H1 (cell line): ENCODE measurements around the gene PLIN1. TPM values are rescaled to one million over a fixed set of nuclear protein-coding genes. Genes with fewer than 3 reads are reported as not detected.

ENCODE experiments used
- CTCF ChIA-PET: fragments of 300-600 bp; sonication (Branson Sonifier 250); formaldehyde crosslinking; loops from one replicate; lab custom pipeline; 2021; ENCODE audit not compliant: partially characterized antibody; lab: Charles Lee
- POLR2A ChIA-PET: fragments of 300-600 bp; sonication (Branson Sonifier 250); formaldehyde crosslinking; loops from one replicate; lab custom pipeline; 2021; ENCODE audit warnings: inconsistent platforms; ENCODE audit not compliant: partially characterized antibody; lab: Charles Lee
- DNase-seq, 2 experiments: peaks; one replicate each; pipeline versions ENCODE4 v3.0.0 to v3.0.0-alpha.2; 2010 to 2022; ENCODE audit warnings: low spot score in 2 of 2, low read depth in 1 of 2, mixed read lengths in 1 of 2
- FAIRE-seq: peaks from 2 replicates; lab custom pipeline; 2011; peaks lifted over from hg19 to GRCh38; lab: Jason Lieb, UNC
- H2AFZ ChIP-seq: 2 replicates; pipeline ENCODE4 v1.8.1; 2012; ENCODE audit warnings: low read length, inconsistent platforms
- H2AK5ac ChIP-seq: 2 replicates; pipeline ENCODE4 v1.6.1; 2013; ENCODE audit warnings: low read depth, low read length
- H2BK120ac ChIP-seq: replicated peaks from 2 replicates; pipeline ENCODE3; 2013; ENCODE audit warnings: low read depth, low read length, inconsistent platforms
- H2BK12ac ChIP-seq: 2 replicates; pipeline ENCODE4 v1.6.1; 2013; ENCODE audit warnings: low read depth, low read length
- H2BK15ac ChIP-seq: 2 replicates; pipeline ENCODE4 v1.6.1; 2013; ENCODE audit warnings: low read length
- H2BK20ac ChIP-seq: 2 replicates; pipeline ENCODE4 v1.6.1; 2013; ENCODE audit warnings: low read length
- H2BK5ac ChIP-seq: 2 replicates; pipeline ENCODE4 v1.6.1; 2013; ENCODE audit warnings: low read depth, low read length
- H3K14ac ChIP-seq: 2 replicates; pipeline ENCODE4 v1.6.1; 2013; ENCODE audit warnings: inconsistent platforms; ENCODE audit not compliant: insufficient read length
- H3K18ac ChIP-seq: 2 replicates; pipeline ENCODE4 v1.6.1; 2013; ENCODE audit warnings: low read length; ENCODE audit errors: extremely low read depth
- H3K23ac ChIP-seq: 2 replicates; pipeline ENCODE4 v1.6.1; 2013; ENCODE audit warnings: inconsistent platforms; ENCODE audit not compliant: insufficient read length
- H3K23me2 ChIP-seq: 2 replicates; pipeline ENCODE4 v1.6.1; 2013; ENCODE audit warnings: low read depth, low read length
- H3K27ac ChIP-seq: 2 replicates; pipeline ENCODE4 v1.6.1; 2011; ENCODE audit warnings: low read depth, low read length, inconsistent platforms
- H3K27me3 ChIP-seq, 4 experiments: replicated peaks in 1 of 4; 1 replicate in 1 of 4; 2 replicates in 3 of 4; pipeline versions ENCODE4 v1.6.1 to v1.8.1; 2011 to 2013; ENCODE audit warnings: low read length in 3 of 4, mild to moderate bottlenecking in 3 of 4, inconsistent platforms in 2 of 4, mixed read lengths in 2 of 4, moderate library complexity in 1 of 4; ENCODE audit not compliant: control insufficient read depth in 3 of 4, insufficient read depth in 3 of 4; ENCODE audit errors: extremely low read depth in 1 of 4
- H3K36me3 ChIP-seq, 4 experiments: 2 replicates each; pipeline versions ENCODE4 v1.6.1 to v1.8.1; 2011 to 2013; ENCODE audit warnings: mild to moderate bottlenecking in 4 of 4, low read length in 3 of 4, moderate library complexity in 2 of 4, control low read depth in 1 of 4, inconsistent platforms in 1 of 4; ENCODE audit not compliant: insufficient read depth in 4 of 4, control insufficient read depth in 2 of 4
- H3K4ac ChIP-seq: replicated peaks from 2 replicates; pipeline ENCODE3; 2013; ENCODE audit warnings: low read length, low read depth, mixed read lengths, inconsistent platforms; ENCODE audit not compliant: insufficient read length
- H3K4me1 ChIP-seq, 4 experiments: replicated peaks in 1 of 4; 1 replicate in 1 of 4; 2 replicates in 3 of 4; pipeline versions ENCODE4 v1.6.1 to v1.8.1; 2011 to 2013; ENCODE audit warnings: low read length in 3 of 4, inconsistent platforms in 2 of 4, mixed read lengths in 1 of 4; ENCODE audit not compliant: insufficient read depth in 4 of 4, control insufficient read depth in 3 of 4
- H3K4me2 ChIP-seq, 2 experiments: 2 replicates each; pipeline versions ENCODE4 v1.6.1 to v1.8.1; 2011 to 2013; ENCODE audit warnings: low read depth in 2 of 2, low read length in 2 of 2, control low read depth in 1 of 2, inconsistent platforms in 1 of 2, mild to moderate bottlenecking in 1 of 2; ENCODE audit not compliant: insufficient read depth in 1 of 2
- H3K4me3 ChIP-seq, 4 experiments: fragments of 200-600, 300-600 bp in 1 of 4; sonication (generic), shearing (Covaris generic), sonication (Bioruptor Twin) in 1 of 4; 2 replicates each; pipeline versions ENCODE4 v1.5.1 to v1.8.1; 2011 to 2016; ENCODE audit warnings: low read length in 4 of 4, low read depth in 3 of 4, control low read depth in 2 of 4, inconsistent platforms in 2 of 4, mild to moderate bottlenecking in 2 of 4, mixed read lengths in 1 of 4, moderate library complexity in 1 of 4; ENCODE audit not compliant: insufficient read depth in 2 of 4; ENCODE audit errors: extremely low read depth in 1 of 4
- H3K56ac ChIP-seq: replicated peaks from 2 replicates; pipeline ENCODE3; 2013; ENCODE audit warnings: low read depth, mild to moderate bottlenecking, mixed read lengths, low read length, inconsistent platforms; ENCODE audit not compliant: insufficient read length
- H3K79me1 ChIP-seq: 2 replicates; pipeline ENCODE4 v1.6.1; 2013; ENCODE audit warnings: low read depth, low read length, control low read depth
- H3K79me2 ChIP-seq, 2 experiments: 2 replicates each; pipeline versions ENCODE4 v1.6.1 to v1.8.1; 2012 to 2013; ENCODE audit warnings: low read length in 2 of 2, mild to moderate bottlenecking in 2 of 2, inconsistent platforms in 1 of 2; ENCODE audit not compliant: insufficient read depth in 2 of 2, control insufficient read depth in 1 of 2
- H3K9ac ChIP-seq, 4 experiments: replicated peaks in 1 of 4; 1 replicate in 1 of 4; 2 replicates in 3 of 4; pipeline versions ENCODE4 v1.6.1 to v1.8.1; 2011 to 2013; ENCODE audit warnings: low read depth in 3 of 4, low read length in 3 of 4, control low read depth in 2 of 4, mild to moderate bottlenecking in 2 of 4, moderate library complexity in 2 of 4, inconsistent platforms in 1 of 4; ENCODE audit errors: extremely low read depth in 1 of 4
- H3K9me3 ChIP-seq, 2 experiments: 2 replicates each; pipeline versions ENCODE4 v1.6.1 to v1.8.1; 2012 to 2013; ENCODE audit warnings: mild to moderate bottlenecking in 2 of 2, moderate library complexity in 2 of 2, control low read depth in 1 of 2, inconsistent platforms in 1 of 2, low read depth in 1 of 2, low read length in 1 of 2, mixed read lengths in 1 of 2; ENCODE audit not compliant: insufficient read depth in 2 of 2
- H4K20me1 ChIP-seq, 2 experiments: replicated peaks in 1 of 2; 2 replicates each; pipeline versions ENCODE3 to v1.8.1; 2011 to 2013; ENCODE audit warnings: inconsistent platforms in 2 of 2, low read length in 2 of 2, mild to moderate bottlenecking in 1 of 2; ENCODE audit not compliant: insufficient read depth in 2 of 2, control insufficient read depth in 1 of 2
- H4K5ac ChIP-seq: 2 replicates; pipeline ENCODE4 v1.6.1; 2013; ENCODE audit warnings: low read length, low read depth, mixed read lengths, inconsistent platforms; ENCODE audit not compliant: insufficient read length
- H4K8ac ChIP-seq: 2 replicates; pipeline ENCODE4 v1.8.0; 2013; ENCODE audit warnings: mild to moderate bottlenecking, moderate library complexity, low read length, inconsistent platforms; ENCODE audit not compliant: insufficient read depth; ENCODE audit errors: extremely low read depth
- H4K91ac ChIP-seq: replicated peaks from 2 replicates; pipeline ENCODE3; 2013; ENCODE audit warnings: low read length, mixed read lengths, inconsistent platforms; ENCODE audit not compliant: insufficient read length
- JUN ChIP-seq: IDR thresholded peaks from 2 replicates; pipeline ENCODE4 v1.6.1; 2011; ENCODE audit warnings: low read depth, mild to moderate bottlenecking, improper control_type of control experiment, low read length
- JUND ChIP-seq: IDR thresholded peaks from 2 replicates; pipeline ENCODE4 v1.6.1; 2011; ENCODE audit warnings: mild to moderate bottlenecking, improper control_type of control experiment, low read length
- KDM4A ChIP-seq: IDR thresholded peaks from one replicate; pipeline ENCODE4 v1.7.1; 2012; ENCODE audit warnings: low read depth, mild to moderate bottlenecking, moderate library complexity, low read length, inconsistent platforms; ENCODE audit not compliant: severe bottlenecking
- KDM5A ChIP-seq: fragments of 200-600 bp; IDR thresholded peaks from 2 replicates; pipeline ENCODE4 v1.7.1; 2012; ENCODE audit warnings: mild to moderate bottlenecking, low read length, inconsistent platforms, mixed read lengths
- MAFK ChIP-seq: IDR thresholded peaks from 2 replicates; pipeline ENCODE4 v1.6.1; 2012; ENCODE audit warnings: low read depth, mild to moderate bottlenecking, improper control_type of control experiment, low read length
- NANOG ChIP-seq: IDR thresholded peaks from 2 replicates; pipeline ENCODE4 v1.6.1; 2011; ENCODE audit warnings: low read length, low read depth, mild to moderate bottlenecking, inconsistent platforms; ENCODE audit not compliant: insufficient read depth, poor library complexity, severe bottlenecking
- POLR2AphosphoS5 ChIP-seq: IDR thresholded peaks from 2 replicates; pipeline ENCODE4 v1.6.1; 2011; ENCODE audit warnings: low read depth, low read length
- RBBP5 ChIP-seq: IDR thresholded peaks from 2 replicates; pipeline ENCODE4 v1.7.1; 2012; ENCODE audit warnings: low read depth, mild to moderate bottlenecking, inconsistent platforms, low read length, moderate library complexity, borderline replicate concordance
- RFX5 ChIP-seq: IDR thresholded peaks from 2 replicates; pipeline ENCODE4 v1.6.1; 2011; ENCODE audit warnings: low read depth, low read length, improper control_type of control experiment, borderline replicate concordance
- SIX5 ChIP-seq: IDR thresholded peaks from 2 replicates; pipeline ENCODE4 v1.6.1; 2011; ENCODE audit warnings: mild to moderate bottlenecking, low read depth, low read length
- SP4 ChIP-seq: IDR thresholded peaks from 2 replicates; pipeline ENCODE4 v1.6.1; 2012; ENCODE audit warnings: low read length, inconsistent platforms
- SUZ12 ChIP-seq: fragments of 200-600 bp; sonication (generic); IDR thresholded peaks from 2 replicates; pipeline ENCODE4 v1.6.1; 2012; ENCODE audit warnings: mild to moderate bottlenecking, inconsistent platforms, low read length, moderate library complexity, mixed read lengths
- TEAD4 ChIP-seq: IDR thresholded peaks from 2 replicates; pipeline ENCODE4 v1.6.1; 2012; ENCODE audit warnings: low read depth, low read length, inconsistent platforms, mixed read lengths
- USF2 ChIP-seq: IDR thresholded peaks from 2 replicates; pipeline ENCODE4 v1.6.1; 2011; ENCODE audit warnings: low read length, improper control_type of control experiment
- YY1 ChIP-seq: IDR thresholded peaks from 2 replicates; pipeline ENCODE4 v1.6.1; 2011; ENCODE audit warnings: low read depth, mild to moderate bottlenecking, low read length
- WGBS, 2 experiments: shearing (Covaris generic) in 1 of 2; methylation state at CpG; one replicate each; pipeline versions ENCODE4 v1.1.6 to v1.1.7; 2013 to 2015; ENCODE audit warnings: low lambda C conversion rate in 2 of 2, mixed read lengths in 2 of 2, inconsistent platforms in 1 of 2, low coverage in 1 of 2, missing lambda C conversion rate in 1 of 2; ENCODE audit not compliant: insufficient replicate concordance in 2 of 2, insufficient coverage in 1 of 2, insufficient read length in 1 of 2; ENCODE audit errors: extremely low coverage in 1 of 2, missing lambda C conversion rate in 1 of 2; 5-methylcytosine and 5-hydroxymethylcytosine counted together
- polyA plus RNA-seq, 7 experiments: library from polyadenylated mRNA; depleted of rRNA in 3 of 7; stranded (reverse) in 5 of 7; unstranded in 2 of 7; fragments of >200 nt in 5 of 7; fragments of 200-250 nt in 2 of 7; gene quantifications; 1 replicate in 5 of 7; 2 replicates in 1 of 7; 4 replicates in 1 of 7; pipeline versions ENCODE4 v1.2.1 to v1.2.3, GENCODE V29; 2011 to 2013; ENCODE audit warnings: missing spikeins in 2 of 7, mixed read lengths in 2 of 7
- total RNA-seq: library from RNA; stranded (reverse); fragmentation: NEBNext Ultra II Directional; extraction: Animal tissue kit (Norgen Biotek cat#: 25700); gene quantifications from 2 replicates; pipeline ENCODE4 v1.2.1, GENCODE V29; 2021

Gene PLIN1
- total and polyA plus RNA-seq, 2 of the 8 experiments (the other 6 are each of a cell fraction or from before 2014, with no cell fraction given) = 0.33 TPM; not detected in 1

GRCh38 chr15:89723031-89723430 is 43.9 kb upstream of the PLIN1 start:
- POLR2A ChIA-PET = no interaction called here
- H3K23me2 ChIP-seq = no peaks in the 10 kb centered on the region
- H2AK5ac ChIP-seq = no peak overlapping the region
- H4K91ac ChIP-seq = no peak overlapping the region
- H3K18ac ChIP-seq = no peak overlapping the region
- H3K79me1 ChIP-seq = no peaks in the 10 kb centered on the region
- peaks cover 3 to 8% of the 10 kb centered on the region in 2 experiments; a peak in 2 of 4 replicates for H3K9me3 ChIP-seq
- no peak overlapping the region for H3K23ac ChIP-seq
- no peak overlapping the region for H3K9ac ChIP-seq
- H2BK20ac ChIP-seq = no peak overlapping the region
- no peak overlapping the region for H2BK15ac ChIP-seq
- no peak overlapping the region for H3K4me2 ChIP-seq
- no peaks in the 10 kb centered on the region for H4K20me1 ChIP-seq
- H3K4ac ChIP-seq = no peak overlapping the region
- 72% methylated on average over 3 of the region's 3 CpGs; no CpG with 5 or more reads in 1 of the 2 experiments for WGBS, 2 experiments
- no peak overlapping the region for H2BK5ac ChIP-seq
- DNase-seq (no peak), FAIRE-seq (no peak)
- no peak overlapping the region for H2AFZ ChIP-seq
- CTCF ChIA-PET = interaction anchor here (0.8 to 1.7 kb wide), 5 partner anchors 10 to 50 kb away, joined by 3 to 7 read pairs (median 5); no protein-coding TSS in a partner anchor
- H2BK12ac ChIP-seq = no peak overlapping the region
- H3K4me1 ChIP-seq = no peaks in the 10 kb centered on the region
- H3K36me3 ChIP-seq = no peaks in the 10 kb centered on the region
- H3K27me3 ChIP-seq = no peaks in the 10 kb centered on the region; a peak in 1 of 7 replicates
- H4K8ac ChIP-seq = no peak overlapping the region
- no peak overlapping the region for H3K27ac ChIP-seq
- H4K5ac ChIP-seq = no peak overlapping the region
- no peak overlapping the region for H3K14ac ChIP-seq
- no peak overlapping the region for H2BK120ac ChIP-seq
- no peak overlapping the region for H3K56ac ChIP-seq
- no peak overlapping the region for H3K4me3 ChIP-seq
- H3K79me2 ChIP-seq = no peaks in the 10 kb centered on the region
- TF ChIP-seq KDM5A = no peak
- TF ChIP-seq JUND = no peak
- TF ChIP-seq YY1 = no peak
- no peak for TF ChIP-seq NANOG
- TF ChIP-seq MAFK = no peak
- TF ChIP-seq USF2 = no peak
- no peak for TF ChIP-seq SIX5
- TF ChIP-seq TEAD4 = no peak
- no peak for TF ChIP-seq JUN
- TF ChIP-seq RFX5 = no peak
- TF ChIP-seq SP4 = no peak
- TF ChIP-seq SUZ12 = no peak
- no peak for TF ChIP-seq KDM4A
- no peak for TF ChIP-seq RBBP5
- no peak for TF ChIP-seq POLR2AphosphoS5
